ENCODE results near the gene RNF13.

Gene RNF13

GRCh38 chr3:149947231-149947630, 134.2 kb downstream of the RNF13 start:
- Histone ChIP-seq H3K4me3 (replicated peaks; ENCODE audit: insufficient read depth, low read length) (no peak overlapping the region), H3K27ac (replicated peaks) (no peak overlapping the region), H3K27me3 (ENCODE audit: insufficient read depth, poor library complexity, severe bottlenecking) (no peaks in the 10 kb centered on the region)
- DNase-seq (ENCODE audit: low read depth in 1 of 2, low spot score in 1 of 2) = no peak
- TF ChIP-seq SPI1 (IDR thresholded peaks at IDR 0.05; ENCODE audit: borderline replicate concordance, low read depth) (no peak), REST (IDR thresholded peaks at IDR 0.05; ENCODE audit: insufficient replicate concordance, low read depth) (no peak), CTCF (IDR thresholded peaks at IDR 0.05; ENCODE audit: insufficient read depth, low read length) (no peak), POLR2AphosphoS5 (IDR thresholded peaks at IDR 0.05; ENCODE audit: low read depth) (no peak), GABPA (IDR thresholded peaks at IDR 0.05; ENCODE audit: low read depth) (no peak)

DNA sequence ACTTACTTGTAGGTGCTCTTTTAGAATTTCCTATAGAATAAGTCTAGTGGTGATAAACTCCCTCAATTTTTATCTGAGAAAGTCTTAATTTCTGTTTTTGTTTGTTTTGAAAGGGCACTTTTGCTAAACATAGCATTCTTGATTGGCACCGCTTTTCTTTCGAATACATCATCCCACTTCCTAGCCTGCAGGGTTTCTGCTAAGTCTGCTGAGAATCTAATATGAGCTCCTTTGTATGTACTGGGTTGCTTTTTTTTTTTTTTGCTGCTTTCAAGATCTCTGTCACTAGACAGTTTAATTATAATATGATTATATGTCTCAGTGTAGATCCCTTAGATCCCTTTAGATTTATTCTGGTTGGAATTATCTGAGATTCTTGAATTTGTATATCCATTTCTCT, 136.2 kb downstream of the RNF13 start:
- H3K27me3 ChIP-seq (ENCODE audit: insufficient read depth, poor library complexity, severe bottlenecking) = no peaks in the 10 kb centered on the region
- H3K27ac ChIP-seq (replicated peaks) = no peak overlapping the region
- H3K4me3 ChIP-seq (replicated peaks; ENCODE audit: insufficient read depth, low read length) = no peak overlapping the region
- DNase-seq (ENCODE audit: low read depth in 1 of 2, low spot score in 1 of 2) = no peak
- TF ChIP-seq GABPA (IDR thresholded peaks at IDR 0.05; ENCODE audit: low read depth) (no peak), REST (IDR thresholded peaks at IDR 0.05; ENCODE audit: insufficient replicate concordance, low read depth) (no peak), CTCF (IDR thresholded peaks at IDR 0.05; ENCODE audit: insufficient read depth, low read length) (no peak), SPI1 (IDR thresholded peaks at IDR 0.05; ENCODE audit: borderline replicate concordance, low read depth) (no peak), POLR2AphosphoS5 (IDR thresholded peaks at IDR 0.05; ENCODE audit: low read depth) (no peak)

- no peaks in the 10 kb centered on the region for H3K27me3 ChIP-seq (ENCODE audit: insufficient read depth, poor library complexity, severe bottlenecking)
- TF ChIP-seq SPI1 (IDR thresholded peaks at IDR 0.05; ENCODE audit: borderline replicate concordance, low read depth) = no peak
- no peak for TF ChIP-seq GABPA (IDR thresholded peaks at IDR 0.05; ENCODE audit: low read depth)
- no peak for TF ChIP-seq POLR2AphosphoS5 (IDR thresholded peaks at IDR 0.05; ENCODE audit: low read depth)
- TF ChIP-seq CTCF (IDR thresholded peaks at IDR 0.05; ENCODE audit: insufficient read depth, low read length) = no peak
- no peak for TF ChIP-seq REST (IDR thresholded peaks at IDR 0.05; ENCODE audit: insufficient replicate concordance, low read depth)
- no peak for DNase-seq (ENCODE audit: low read depth in 1 of 2, low spot score in 1 of 2)
- no peak overlapping the region for H3K27ac ChIP-seq (replicated peaks)
- H3K4me3 ChIP-seq (replicated peaks; ENCODE audit: insufficient read depth, low read length) = no peak overlapping the region
Observed at GRCh38 chr3:149954812-149955211, 141.8 kb downstream of the RNF13 start.

All from HL-60 (cell line).